ENCODE results near the gene CLIP1.

- TF ChIP-seq TAF1 (IDR thresholded peaks at IDR 0.05; ENCODE audit: borderline replicate concordance, low read depth, low read length): no peak
- TF ChIP-seq MEF2A (IDR thresholded peaks at IDR 0.05; ENCODE audit: borderline replicate concordance, low read depth): no peak
- no peak for TF ChIP-seq CTCF (IDR thresholded peaks at IDR 0.05)
- no peak for TF ChIP-seq TEAD4 (IDR thresholded peaks at IDR 0.05; ENCODE audit: borderline replicate concordance, insufficient read depth)
- no peak for TF ChIP-seq EZH2phosphoT487 (IDR thresholded peaks at IDR 0.05; ENCODE audit: borderline replicate concordance, low read depth)
Observed at GRCh38 chr12:122238861-122239260, 183.6 kb downstream of the CLIP1 start.
